ENCODE results near the gene HSPA4L. TPM values are rescaled to one million over a fixed set of nuclear protein-coding genes. Genes with fewer than 3 reads are reported as not detected.

The HSPA4L gene
- total RNA-seq, 4 donors from 2014 or later = 2.0 to 2.6 (median 2.4) TPM

DNA sequence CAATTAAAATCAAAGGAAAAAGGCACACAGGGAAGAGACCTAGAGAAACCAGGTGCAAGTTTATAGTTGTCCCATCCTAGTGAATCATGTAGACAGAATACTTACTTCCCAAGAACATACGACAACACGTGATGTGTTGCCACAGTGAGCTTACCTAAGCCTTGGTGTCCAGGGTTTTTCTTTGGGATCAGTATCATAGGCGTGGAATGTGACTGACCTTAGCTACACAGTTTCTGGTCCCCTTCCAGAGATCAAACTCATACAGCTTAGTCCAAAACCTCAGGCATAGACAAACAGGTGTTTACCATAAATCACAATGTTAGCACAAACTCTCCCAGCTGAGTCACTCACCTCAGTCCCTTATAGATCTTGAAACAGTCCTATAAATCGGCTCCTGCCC lies 34.2 kb upstream of the HSPA4L start:
- H3K27me3 ChIP-seq = no peaks in the 10 kb centered on the region
- TF ChIP-seq, protein P1, sequence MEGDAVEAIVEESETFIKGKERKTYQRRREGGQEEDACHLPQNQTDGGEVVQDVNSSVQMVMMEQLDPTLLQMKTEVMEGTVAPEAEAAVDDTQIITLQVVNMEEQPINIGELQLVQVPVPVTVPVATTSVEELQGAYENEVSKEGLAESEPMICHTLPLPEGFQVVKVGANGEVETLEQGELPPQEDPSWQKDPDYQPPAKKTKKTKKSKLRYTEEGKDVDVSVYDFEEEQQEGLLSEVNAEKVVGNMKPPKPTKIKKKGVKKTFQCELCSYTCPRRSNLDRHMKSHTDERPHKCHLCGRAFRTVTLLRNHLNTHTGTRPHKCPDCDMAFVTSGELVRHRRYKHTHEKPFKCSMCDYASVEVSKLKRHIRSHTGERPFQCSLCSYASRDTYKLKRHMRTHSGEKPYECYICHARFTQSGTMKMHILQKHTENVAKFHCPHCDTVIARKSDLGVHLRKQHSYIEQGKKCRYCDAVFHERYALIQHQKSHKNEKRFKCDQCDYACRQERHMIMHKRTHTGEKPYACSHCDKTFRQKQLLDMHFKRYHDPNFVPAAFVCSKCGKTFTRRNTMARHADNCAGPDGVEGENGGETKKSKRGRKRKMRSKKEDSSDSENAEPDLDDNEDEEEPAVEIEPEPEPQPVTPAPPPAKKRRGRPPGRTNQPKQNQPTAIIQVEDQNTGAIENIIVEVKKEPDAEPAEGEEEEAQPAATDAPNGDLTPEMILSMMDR (IDR thresholded peaks at IDR 0.05) = no peak
- no peak for TF ChIP-seq POLR2A (IDR thresholded peaks at IDR 0.05)
- no peaks in the 10 kb centered on the region for H3K4me1 ChIP-seq
- H3K9me3 ChIP-seq = no peaks in the 10 kb centered on the region
- H3K36me3 ChIP-seq = no peaks in the 10 kb centered on the region
- H3K27ac ChIP-seq = no peak overlapping the region
- DNase-seq = no peak
- no peak overlapping the region for H3K4me3 ChIP-seq

DNA sequence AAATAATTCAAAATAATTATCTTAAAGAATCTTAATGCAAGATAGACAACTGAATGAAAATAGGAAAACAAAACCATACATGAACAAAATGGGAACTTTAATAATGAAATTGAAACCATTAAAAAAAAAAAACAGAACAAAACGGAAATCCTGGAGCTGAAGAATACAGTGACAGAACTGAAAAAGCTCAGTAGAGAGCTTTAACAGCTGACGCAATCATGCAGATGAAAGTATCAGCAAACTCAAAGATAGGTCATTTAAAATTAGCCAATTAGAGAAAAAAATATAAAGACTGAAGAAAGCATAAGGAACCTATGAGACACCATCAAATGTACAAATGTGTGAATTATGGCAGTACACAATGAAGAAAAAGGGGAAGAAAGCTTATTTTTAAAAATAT lies 33.2 kb upstream of the HSPA4L start:
- no peaks in the 10 kb centered on the region for H3K36me3 ChIP-seq
- no peaks in the 10 kb centered on the region for H3K9me3 ChIP-seq
- TF ChIP-seq, protein P1 (IDR thresholded peaks at IDR 0.05) = no peak

DNA sequence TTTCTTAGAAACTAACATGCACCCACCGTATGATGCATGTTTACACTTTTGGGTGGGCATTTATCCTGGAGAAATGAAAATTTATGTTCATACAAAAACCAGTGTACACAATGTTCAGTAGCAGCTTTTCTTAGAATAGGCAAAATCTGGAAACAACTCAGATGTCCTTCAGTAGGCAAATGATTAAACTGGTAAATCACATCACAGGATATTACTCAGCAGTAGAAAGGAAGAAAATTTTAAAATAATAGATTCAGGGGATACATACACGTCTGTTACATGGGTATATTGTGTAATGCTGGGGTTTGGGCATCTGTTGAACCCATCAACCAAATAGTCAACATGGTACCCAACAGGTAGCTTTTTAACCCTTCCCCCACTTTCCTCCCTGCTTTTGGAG lies 25.2 kb upstream of the HSPA4L start:
- no peaks in the 10 kb centered on the region for H3K27me3 ChIP-seq
- DNase-seq = no peak
- TF ChIP-seq POLR2A (IDR thresholded peaks at IDR 0.05) = no peak
- TF ChIP-seq, protein P1 (IDR thresholded peaks at IDR 0.05) = no peak
- H3K9me3 ChIP-seq = no peaks in the 10 kb centered on the region
- H3K4me3 ChIP-seq = no peak overlapping the region
- H3K36me3 ChIP-seq = no peaks in the 10 kb centered on the region
- H3K27ac ChIP-seq = no peak overlapping the region
- H3K4me1 ChIP-seq = no peaks in the 10 kb centered on the region

More for the DNA sequence above, 33.2 kb upstream of the HSPA4L start:
- Histone ChIP-seq H3K4me1 (no peaks in the 10 kb centered on the region), H3K27ac (no peak overlapping the region), H3K27me3 (no peaks in the 10 kb centered on the region), H3K4me3 (no peak overlapping the region)
- no peak for DNase-seq

DNA sequence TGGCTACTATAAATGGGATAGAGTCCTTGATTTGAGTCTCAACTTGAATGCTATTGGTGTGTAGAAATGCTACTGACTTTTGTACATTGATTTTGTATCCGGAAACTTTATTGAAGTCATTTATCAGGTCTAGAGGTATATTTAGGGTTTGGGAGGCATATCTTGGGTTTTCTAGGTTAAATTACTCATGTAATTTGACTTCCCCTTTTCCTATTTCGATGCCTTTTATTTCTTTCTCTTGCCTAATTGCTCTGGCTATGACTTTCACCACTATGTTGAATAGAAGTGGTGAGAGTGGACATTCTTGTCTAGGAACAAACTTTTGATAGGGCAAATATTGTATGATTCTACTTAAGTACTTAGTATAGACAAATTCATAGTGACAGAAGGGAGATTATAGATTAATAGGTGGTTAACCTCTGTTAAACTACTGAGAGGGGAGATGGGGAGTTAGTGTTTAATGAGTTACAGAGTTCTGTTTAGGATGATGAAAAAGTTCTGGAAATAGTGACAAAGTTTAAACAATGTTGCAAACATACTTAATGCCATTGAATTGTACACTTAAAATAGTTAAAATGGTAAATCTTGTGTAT lies 22.8 kb upstream of the HSPA4L start:
- no peak for TF ChIP-seq POLR2A (IDR thresholded peaks at IDR 0.05)
- TF ChIP-seq, protein P1 (IDR thresholded peaks at IDR 0.05) = no peak
- no peaks in the 10 kb centered on the region for H3K36me3 ChIP-seq
- no peak for DNase-seq
- no peaks in the 10 kb centered on the region for H3K4me1 ChIP-seq
- H3K4me3 ChIP-seq = no peak overlapping the region
- H3K27ac ChIP-seq = no peak overlapping the region
- H3K9me3 ChIP-seq = no peaks in the 10 kb centered on the region
- H3K27me3 ChIP-seq = no peaks in the 10 kb centered on the region

DNA sequence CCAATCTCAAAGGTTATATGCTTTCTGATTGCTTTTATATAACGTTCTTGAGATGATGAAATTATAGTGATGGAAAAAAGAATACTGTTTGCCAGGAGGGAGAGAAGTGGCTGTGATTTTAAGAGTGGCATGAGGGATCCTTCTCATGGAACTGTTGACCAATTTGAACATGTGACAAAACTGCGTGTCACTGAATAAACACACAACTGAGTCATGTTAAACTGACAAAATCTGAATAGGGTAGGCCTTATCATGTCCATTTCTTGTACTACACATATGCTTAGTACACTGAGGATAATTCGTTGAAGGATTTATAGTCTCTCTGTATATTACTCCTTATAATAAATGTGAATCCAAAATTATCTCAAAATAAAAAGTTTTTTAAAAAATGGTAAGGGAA lies 22.2 kb upstream of the HSPA4L start:
- Histone ChIP-seq H3K36me3 (no peaks in the 10 kb centered on the region), H3K4me3 (no peak overlapping the region), H3K9me3 (no peaks in the 10 kb centered on the region), H3K27me3 (no peaks in the 10 kb centered on the region), H3K4me1 (no peaks in the 10 kb centered on the region), H3K27ac (no peak overlapping the region)
- no peak for TF ChIP-seq POLR2A (IDR thresholded peaks at IDR 0.05)
- TF ChIP-seq, protein P1 (IDR thresholded peaks at IDR 0.05) = no peak
- no peak for DNase-seq

Data from Peyer's patch (tissue), 4 donors.